Kidney epithelial cell (primary cell): ENCODE data around the gene PLA2G6. TPM values are rescaled to one million over a fixed set of nuclear protein-coding genes. Genes with fewer than 3 reads are reported as not detected.
A peak's percentile ranks its signal among the peaks of the same experiment; 100 is the strongest.

Experiments used
- DNase-seq: peaks from one replicate; pipeline ENCODE4 v3.0.0-alpha.2; 2010; ENCODE audit warnings: low read depth
- H3K27me3 ChIP-seq: 2 replicates; pipeline ENCODE4 v1.6.0; 2011; ENCODE audit warnings: low read length; ENCODE audit not compliant: control insufficient read depth, insufficient read depth
- H3K36me3 ChIP-seq: 2 replicates; pipeline ENCODE4 v1.5.1; 2011; ENCODE audit warnings: low read length; ENCODE audit not compliant: control insufficient read depth, insufficient read depth
- H3K4me3 ChIP-seq: 2 replicates; pipeline ENCODE4 v1.5.1; 2011; ENCODE audit warnings: low read depth, mild to moderate bottlenecking, control low read depth, low read length
- total RNA-seq: library from RNA; depleted of rRNA; stranded (reverse); fragments of >200 nt; gene quantifications from 2 replicates; pipeline ENCODE4 v1.2.3, GENCODE V29; 2015
- TF ChIP-seq, protein P1 (sequence below): IDR thresholded peaks from 2 replicates; pipeline ENCODE4 v1.5.1; 2011; ENCODE audit warnings: mild to moderate bottlenecking, moderate library complexity, low read length, control low read depth, inconsistent platforms; ENCODE audit not compliant: insufficient read depth, poor library complexity, severe bottlenecking

PLA2G6 gene
- total RNA-seq, 1 donor from 2014 or later: 15.5 TPM

DNA sequence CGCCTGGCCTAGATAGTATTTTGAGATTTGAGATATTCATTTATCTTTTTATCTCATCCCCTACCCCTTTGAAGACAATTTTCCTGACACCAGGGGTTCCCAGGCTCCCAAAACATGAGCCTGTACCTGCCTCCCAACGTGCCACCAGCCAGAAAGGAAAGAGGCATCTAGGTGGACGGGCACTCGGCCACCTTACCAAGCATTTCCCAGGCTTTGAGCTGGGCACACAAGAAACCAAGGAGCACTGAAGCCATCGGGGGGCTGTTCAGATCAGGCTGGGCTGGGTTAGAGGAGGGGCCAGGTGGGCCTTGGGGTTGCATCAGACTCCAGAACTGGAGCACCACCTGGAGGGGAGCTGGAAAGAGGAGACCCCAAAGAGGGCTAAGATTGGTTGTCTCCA is 42.7 kb downstream of the PLA2G6 start:
- Histone ChIP-seq H3K4me3 (no peak overlapping the region), H3K36me3 (no peaks in the 10 kb centered on the region), H3K27me3 (no peaks in the 10 kb centered on the region)
- TF ChIP-seq, protein P1, sequence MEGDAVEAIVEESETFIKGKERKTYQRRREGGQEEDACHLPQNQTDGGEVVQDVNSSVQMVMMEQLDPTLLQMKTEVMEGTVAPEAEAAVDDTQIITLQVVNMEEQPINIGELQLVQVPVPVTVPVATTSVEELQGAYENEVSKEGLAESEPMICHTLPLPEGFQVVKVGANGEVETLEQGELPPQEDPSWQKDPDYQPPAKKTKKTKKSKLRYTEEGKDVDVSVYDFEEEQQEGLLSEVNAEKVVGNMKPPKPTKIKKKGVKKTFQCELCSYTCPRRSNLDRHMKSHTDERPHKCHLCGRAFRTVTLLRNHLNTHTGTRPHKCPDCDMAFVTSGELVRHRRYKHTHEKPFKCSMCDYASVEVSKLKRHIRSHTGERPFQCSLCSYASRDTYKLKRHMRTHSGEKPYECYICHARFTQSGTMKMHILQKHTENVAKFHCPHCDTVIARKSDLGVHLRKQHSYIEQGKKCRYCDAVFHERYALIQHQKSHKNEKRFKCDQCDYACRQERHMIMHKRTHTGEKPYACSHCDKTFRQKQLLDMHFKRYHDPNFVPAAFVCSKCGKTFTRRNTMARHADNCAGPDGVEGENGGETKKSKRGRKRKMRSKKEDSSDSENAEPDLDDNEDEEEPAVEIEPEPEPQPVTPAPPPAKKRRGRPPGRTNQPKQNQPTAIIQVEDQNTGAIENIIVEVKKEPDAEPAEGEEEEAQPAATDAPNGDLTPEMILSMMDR: no peak
- no peak for DNase-seq

DNA sequence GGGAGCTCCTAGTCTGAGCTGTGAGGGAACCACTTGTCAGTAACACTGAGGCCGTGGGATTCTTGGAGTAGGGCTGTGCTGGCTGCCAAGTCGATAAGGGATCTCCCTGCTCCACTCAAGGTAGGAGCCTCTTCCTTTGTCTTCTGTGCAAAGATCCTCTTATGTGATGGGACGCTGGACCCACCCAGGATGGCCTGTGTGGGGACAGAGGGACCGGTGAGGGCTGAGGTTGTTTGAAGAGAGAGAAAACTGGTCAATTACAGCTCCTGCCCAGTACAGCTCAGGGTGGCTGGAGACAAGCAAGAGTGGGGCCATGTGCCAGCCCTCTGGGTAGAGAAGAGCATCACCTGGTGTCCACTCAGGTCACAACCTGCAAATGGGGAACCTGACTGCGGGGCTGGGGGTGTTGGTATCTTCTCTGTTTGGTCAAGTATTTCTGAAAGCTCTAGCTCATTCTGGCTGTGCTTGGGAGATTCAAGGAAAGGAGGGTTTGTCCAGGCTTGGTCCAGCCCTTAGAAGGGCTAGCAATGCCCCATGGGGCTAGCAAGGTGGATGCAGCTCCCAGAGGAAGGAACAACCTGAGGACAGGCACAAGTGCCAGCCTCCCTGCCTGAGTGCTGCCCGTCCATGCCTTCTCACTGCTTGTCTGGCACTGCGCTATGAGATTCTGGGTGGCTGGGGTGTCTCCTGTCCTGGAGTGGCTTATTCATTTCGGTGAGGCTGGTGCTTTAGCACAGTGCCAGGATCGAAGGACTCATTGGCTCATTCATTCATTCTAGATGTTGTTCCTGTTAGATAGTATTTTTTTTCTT is 43.5 kb downstream of the PLA2G6 start:
- H3K36me3 ChIP-seq: no peaks in the 10 kb centered on the region
- DNase-seq: no peak
- TF ChIP-seq, protein P1: no peak
- H3K4me3 ChIP-seq: no peak overlapping the region
- H3K27me3 ChIP-seq: no peaks in the 10 kb centered on the region

- no peaks in the 10 kb centered on the region for H3K36me3 ChIP-seq
- TF ChIP-seq, protein P1: no peak
- DNase-seq: no peak
- no peak overlapping the region for H3K4me3 ChIP-seq
- H3K27me3 ChIP-seq: no peaks in the 10 kb centered on the region
Measured at GRCh38 chr22:38136607-38137006, 45.0 kb downstream of the PLA2G6 start.

DNA sequence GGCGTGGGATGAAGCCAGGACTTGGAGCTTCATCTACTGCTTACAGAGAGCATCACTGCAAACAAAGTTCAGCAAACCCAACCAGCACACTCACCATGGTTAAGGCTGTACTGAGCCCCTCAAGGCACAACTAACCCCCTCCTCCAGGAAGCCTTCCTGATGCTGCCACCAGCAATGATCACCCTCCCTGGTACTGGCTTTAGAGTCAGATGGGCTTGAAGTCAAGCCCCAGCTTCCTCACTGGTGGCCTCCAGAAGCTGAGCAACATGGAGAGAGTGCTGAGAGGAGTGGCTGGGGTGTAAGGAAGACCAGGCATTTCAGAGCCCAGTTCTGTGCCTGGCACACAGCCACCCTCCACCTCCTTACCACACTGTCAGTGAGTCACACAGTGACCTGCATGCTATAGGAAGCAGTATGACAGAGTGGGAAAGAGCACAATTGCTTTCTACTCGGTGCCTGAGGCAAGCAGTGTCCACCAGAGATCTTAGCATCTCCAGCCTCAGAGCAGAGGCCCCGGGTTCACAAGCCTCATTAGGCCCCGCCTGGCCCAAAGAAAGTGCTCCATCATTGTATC is 46.4 kb downstream of the PLA2G6 start:
- peak; percentile 65 for DNase-seq
- Histone ChIP-seq H3K36me3 (no peaks in the 10 kb centered on the region), H3K27me3 (no peaks in the 10 kb centered on the region), H3K4me3 (no peak overlapping the region)
- TF ChIP-seq, protein P1: no peak

GRCh38 chr22:38133331-38133730 is 48.3 kb downstream of the PLA2G6 start:
- TF ChIP-seq, protein P1: no peak
- DNase-seq: no peak
- Histone ChIP-seq H3K27me3 (no peaks in the 10 kb centered on the region), H3K36me3 (no peaks in the 10 kb centered on the region), H3K4me3 (no peak overlapping the region)

DNA sequence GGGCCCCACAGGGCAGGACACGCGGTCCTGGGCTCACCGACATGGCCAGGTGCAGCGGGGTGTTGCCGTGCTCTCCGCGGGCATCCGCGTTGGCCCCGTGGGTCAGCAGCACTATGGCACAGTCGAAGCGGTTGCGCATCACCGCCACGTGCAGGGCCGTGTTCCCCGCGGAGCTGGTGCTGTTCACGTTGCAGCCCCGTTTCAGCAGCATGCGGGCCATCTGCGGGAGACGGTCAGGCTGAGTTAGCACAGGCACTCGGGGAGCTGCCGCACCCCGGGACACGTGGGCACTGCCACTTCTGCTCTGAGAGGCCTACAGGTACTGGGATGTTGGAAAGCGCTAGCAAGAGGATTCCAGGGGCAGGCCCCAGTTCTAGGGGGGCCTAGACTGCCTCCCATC is 48.8 kb downstream of the PLA2G6 start:
- DNase-seq: no peak
- Histone ChIP-seq H3K36me3 (no peaks in the 10 kb centered on the region), H3K27me3 (no peaks in the 10 kb centered on the region), H3K4me3 (no peak overlapping the region)
- TF ChIP-seq, protein P1: no peak
